HepG2 (cell line): ENCODE data around the gene ZNF318. TPM values are rescaled to one million over a fixed set of nuclear protein-coding genes. Genes with fewer than 3 reads are reported as not detected.
A peak's percentile ranks its signal among the peaks of the same experiment; 100 is the strongest.

Experiments
- ARHGAP35 ChIP-seq: sonication (generic); formaldehyde crosslinking; IDR thresholded peaks from 2 replicates; pipeline ENCODE4 v1.9.0; 2022; ENCODE audit warnings: mild to moderate bottlenecking, inconsistent platforms, moderate library complexity, missing genetic modification reagents, borderline replicate concordance
- EEA1 ChIP-seq: sonication (generic); formaldehyde crosslinking; IDR thresholded peaks from 2 replicates; pipeline ENCODE4 v1.5.1; 2020; ENCODE audit warnings: mild to moderate bottlenecking, missing genetic modification reagents, borderline replicate concordance
- GZF1 ChIP-seq: sonication (generic); formaldehyde crosslinking; IDR thresholded peaks from 2 replicates; pipeline ENCODE4 v1.5.1; 2020; ENCODE audit warnings: mild to moderate bottlenecking, missing genetic modification reagents
- SNAPC2 ChIP-seq: sonication (generic); formaldehyde crosslinking; IDR thresholded peaks from 2 replicates; pipeline ENCODE4 v1.8.1; 2022; ENCODE audit warnings: mild to moderate bottlenecking, missing genetic modification reagents
- TMF1 ChIP-seq: sonication (generic); formaldehyde crosslinking; IDR thresholded peaks from 2 replicates; pipeline ENCODE4 v1.8.1; 2022; ENCODE audit warnings: low read depth, missing genetic modification reagents
- polyA plus RNA-seq, 8 experiments: library from polyadenylated mRNA; depleted of rRNA in 3 of 8; stranded (reverse) in 7 of 8; unstranded in 1 of 8; fragments of >200 nt; fragmentation: Illumina TruSeq in 4 of 8; extraction: Trizol in 4 of 8; gene quantifications; 2 replicates each; pipeline versions ENCODE4 v1.2.1 to v1.2.3, GENCODE V29; 2011 to 2016; ENCODE audit warnings: low read depth in 4 of 8, missing spikeins in 1 of 8, mixed read lengths in 1 of 8; ENCODE audit not compliant: insufficient read depth in 1 of 8
- total RNA-seq, 5 experiments: library from RNA; depleted of rRNA; stranded (reverse); fragments of >200 nt; fragmentation: Illumina TruSeq; extraction: Trizol; gene quantifications; 2 replicates each; pipeline ENCODE4 v1.2.3, GENCODE V29; 2016; ENCODE audit warnings: low read depth in 1 of 5
- TF ChIP-seq, protein P1 (sequence below): sonication (generic); formaldehyde crosslinking; conservative IDR thresholded peaks from 2 replicates; pipeline ENCODE4 v1.4.0; 2020; ENCODE audit warnings: missing genetic modification reagents
- TF ChIP-seq, protein P2 (sequence below): sonication (generic); formaldehyde crosslinking; IDR thresholded peaks from 2 replicates; pipeline ENCODE4 v1.4.0; 2020; ENCODE audit warnings: mild to moderate bottlenecking, missing genetic modification reagents
- TF ChIP-seq, protein P3 (sequence below): sonication (generic); formaldehyde crosslinking; IDR thresholded peaks from 2 replicates; pipeline ENCODE4 v1.5.0; 2020; ENCODE audit warnings: mild to moderate bottlenecking, missing genetic modification reagents
- TF ChIP-seq, protein P4 (sequence below): IDR thresholded peaks from 2 replicates; pipeline ENCODE4 v1.6.1; 2016; ENCODE audit warnings: missing compliant biosample characterization, missing genetic modification reagents, borderline replicate concordance
- TF ChIP-seq, protein P5 (sequence below): sonication (generic); formaldehyde crosslinking; IDR thresholded peaks from 2 replicates; pipeline ENCODE4 v1.5.0; 2020; ENCODE audit warnings: mild to moderate bottlenecking, missing genetic modification reagents, borderline replicate concordance

Gene ZNF318
- total and polyA plus RNA-seq, 2 of the 13 experiments (the other 11 are each of a cell fraction or from before 2014, with no cell fraction given) = 13.0 to 14.5 TPM

DNA sequence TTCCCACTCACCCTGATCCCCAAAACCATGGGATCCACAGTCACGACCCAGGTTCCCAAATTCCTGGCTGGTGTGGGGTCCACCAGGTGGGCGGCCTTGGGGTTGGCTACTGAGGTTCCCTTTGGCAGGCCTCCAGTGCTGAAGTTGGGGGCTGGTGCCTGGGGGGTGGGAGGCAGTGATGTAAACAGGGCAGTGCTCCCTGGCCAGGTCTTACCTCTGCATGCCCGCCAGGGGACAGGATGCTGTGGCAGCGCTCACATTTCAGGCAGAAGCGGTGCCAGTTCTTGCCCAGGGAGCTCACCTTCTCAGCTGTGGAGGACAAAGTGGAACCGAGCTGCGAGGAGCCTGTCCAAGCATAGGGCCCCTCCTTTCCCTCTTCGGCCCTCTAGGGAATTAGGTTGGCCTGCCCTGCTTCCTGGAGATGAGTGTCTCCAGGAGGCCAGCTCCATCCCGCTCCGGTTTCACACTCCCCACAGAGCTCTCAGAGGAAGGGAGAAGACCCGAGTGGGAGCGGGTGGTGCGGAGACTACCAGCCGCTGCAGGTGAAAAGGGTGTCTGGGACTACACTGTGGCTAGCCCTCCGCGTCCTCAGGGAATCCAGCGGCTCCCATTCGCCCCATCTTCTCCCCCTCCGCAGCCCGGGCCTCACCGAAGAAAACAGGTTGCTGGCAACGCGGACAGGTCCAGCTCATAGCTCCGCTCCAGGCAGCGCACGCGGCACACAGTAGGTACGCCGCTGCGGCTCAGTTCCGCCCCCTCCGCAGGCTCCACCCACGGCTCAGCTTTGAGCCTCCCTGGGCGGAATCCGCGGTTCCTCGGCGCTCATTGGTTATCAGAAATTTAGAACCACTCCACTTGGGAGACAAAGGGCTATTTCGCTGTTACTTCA, 61.1 kb downstream of the ZNF318 start, which contains the start of gene CRIP3 (continued):
- TF ChIP-seq, protein P1, sequence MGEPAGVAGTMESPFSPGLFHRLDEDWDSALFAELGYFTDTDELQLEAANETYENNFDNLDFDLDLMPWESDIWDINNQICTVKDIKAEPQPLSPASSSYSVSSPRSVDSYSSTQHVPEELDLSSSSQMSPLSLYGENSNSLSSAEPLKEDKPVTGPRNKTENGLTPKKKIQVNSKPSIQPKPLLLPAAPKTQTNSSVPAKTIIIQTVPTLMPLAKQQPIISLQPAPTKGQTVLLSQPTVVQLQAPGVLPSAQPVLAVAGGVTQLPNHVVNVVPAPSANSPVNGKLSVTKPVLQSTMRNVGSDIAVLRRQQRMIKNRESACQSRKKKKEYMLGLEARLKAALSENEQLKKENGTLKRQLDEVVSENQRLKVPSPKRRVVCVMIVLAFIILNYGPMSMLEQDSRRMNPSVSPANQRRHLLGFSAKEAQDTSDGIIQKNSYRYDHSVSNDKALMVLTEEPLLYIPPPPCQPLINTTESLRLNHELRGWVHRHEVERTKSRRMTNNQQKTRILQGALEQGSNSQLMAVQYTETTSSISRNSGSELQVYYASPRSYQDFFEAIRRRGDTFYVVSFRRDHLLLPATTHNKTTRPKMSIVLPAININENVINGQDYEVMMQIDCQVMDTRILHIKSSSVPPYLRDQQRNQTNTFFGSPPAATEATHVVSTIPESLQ (CRISPR knock-in tag) = no peak
- no peak for TF ChIP-seq GZF1 (CRISPR knock-in tag)
- TF ChIP-seq EEA1 (CRISPR knock-in tag) = no peak
- TF ChIP-seq, protein P2, sequence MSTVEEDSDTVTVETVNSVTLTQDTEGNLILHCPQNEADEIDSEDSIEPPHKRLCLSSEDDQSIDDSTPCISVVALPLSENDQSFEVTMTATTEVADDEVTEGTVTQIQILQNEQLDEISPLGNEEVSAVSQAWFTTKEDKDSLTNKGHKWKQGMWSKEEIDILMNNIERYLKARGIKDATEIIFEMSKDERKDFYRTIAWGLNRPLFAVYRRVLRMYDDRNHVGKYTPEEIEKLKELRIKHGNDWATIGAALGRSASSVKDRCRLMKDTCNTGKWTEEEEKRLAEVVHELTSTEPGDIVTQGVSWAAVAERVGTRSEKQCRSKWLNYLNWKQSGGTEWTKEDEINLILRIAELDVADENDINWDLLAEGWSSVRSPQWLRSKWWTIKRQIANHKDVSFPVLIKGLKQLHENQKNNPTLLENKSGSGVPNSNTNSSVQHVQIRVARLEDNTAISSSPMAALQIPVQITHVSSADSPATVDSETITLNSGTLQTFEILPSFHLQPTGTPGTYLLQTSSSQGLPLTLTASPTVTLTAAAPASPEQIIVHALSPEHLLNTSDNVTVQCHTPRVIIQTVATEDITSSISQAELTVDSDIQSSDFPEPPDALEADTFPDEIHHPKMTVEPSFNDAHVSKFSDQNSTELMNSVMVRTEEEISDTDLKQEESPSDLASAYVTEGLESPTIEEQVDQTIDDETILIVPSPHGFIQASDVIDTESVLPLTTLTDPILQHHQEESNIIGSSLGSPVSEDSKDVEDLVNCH = no peak
- TF ChIP-seq TMF1 (CRISPR knock-in tag) = no peak
- TF ChIP-seq SNAPC2 (CRISPR knock-in tag) = no peak
- TF ChIP-seq, protein P3, sequence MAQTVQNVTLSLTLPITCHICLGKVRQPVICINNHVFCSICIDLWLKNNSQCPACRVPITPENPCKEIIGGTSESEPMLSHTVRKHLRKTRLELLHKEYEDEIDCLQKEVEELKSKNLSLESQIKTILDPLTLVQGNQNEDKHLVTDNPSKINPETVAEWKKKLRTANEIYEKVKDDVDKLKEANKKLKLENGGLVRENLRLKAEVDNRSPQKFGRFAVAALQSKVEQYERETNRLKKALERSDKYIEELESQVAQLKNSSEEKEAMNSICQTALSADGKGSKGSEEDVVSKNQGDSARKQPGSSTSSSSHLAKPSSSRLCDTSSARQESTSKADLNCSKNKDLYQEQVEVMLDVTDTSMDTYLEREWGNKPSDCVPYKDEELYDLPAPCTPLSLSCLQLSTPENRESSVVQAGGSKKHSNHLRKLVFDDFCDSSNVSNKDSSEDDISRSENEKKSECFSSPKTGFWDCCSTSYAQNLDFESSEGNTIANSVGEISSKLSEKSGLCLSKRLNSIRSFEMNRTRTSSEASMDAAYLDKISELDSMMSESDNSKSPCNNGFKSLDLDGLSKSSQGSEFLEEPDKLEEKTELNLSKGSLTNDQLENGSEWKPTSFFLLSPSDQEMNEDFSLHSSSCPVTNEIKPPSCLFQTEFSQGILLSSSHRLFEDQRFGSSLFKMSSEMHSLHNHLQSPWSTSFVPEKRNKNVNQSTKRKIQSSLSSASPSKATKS (CRISPR knock-in tag) = no peak
- TF ChIP-seq, protein P4, sequence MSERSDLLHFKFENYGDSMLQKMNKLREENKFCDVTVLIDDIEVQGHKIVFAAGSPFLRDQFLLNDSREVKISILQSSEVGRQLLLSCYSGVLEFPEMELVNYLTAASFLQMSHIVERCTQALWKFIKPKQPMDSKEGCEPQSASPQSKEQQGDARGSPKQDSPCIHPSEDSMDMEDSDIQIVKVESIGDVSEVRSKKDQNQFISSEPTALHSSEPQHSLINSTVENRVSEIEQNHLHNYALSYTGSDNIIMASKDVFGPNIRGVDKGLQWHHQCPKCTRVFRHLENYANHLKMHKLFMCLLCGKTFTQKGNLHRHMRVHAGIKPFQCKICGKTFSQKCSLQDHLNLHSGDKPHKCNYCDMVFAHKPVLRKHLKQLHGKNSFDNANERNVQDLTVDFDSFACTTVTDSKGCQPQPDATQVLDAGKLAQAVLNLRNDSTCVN (CRISPR knock-in tag) = no peak; the same call in 1 of the 2 replicates
- no peak; the same call in none of the 2 replicates for TF ChIP-seq ARHGAP35 (CRISPR knock-in tag)
- TF ChIP-seq, protein P5, sequence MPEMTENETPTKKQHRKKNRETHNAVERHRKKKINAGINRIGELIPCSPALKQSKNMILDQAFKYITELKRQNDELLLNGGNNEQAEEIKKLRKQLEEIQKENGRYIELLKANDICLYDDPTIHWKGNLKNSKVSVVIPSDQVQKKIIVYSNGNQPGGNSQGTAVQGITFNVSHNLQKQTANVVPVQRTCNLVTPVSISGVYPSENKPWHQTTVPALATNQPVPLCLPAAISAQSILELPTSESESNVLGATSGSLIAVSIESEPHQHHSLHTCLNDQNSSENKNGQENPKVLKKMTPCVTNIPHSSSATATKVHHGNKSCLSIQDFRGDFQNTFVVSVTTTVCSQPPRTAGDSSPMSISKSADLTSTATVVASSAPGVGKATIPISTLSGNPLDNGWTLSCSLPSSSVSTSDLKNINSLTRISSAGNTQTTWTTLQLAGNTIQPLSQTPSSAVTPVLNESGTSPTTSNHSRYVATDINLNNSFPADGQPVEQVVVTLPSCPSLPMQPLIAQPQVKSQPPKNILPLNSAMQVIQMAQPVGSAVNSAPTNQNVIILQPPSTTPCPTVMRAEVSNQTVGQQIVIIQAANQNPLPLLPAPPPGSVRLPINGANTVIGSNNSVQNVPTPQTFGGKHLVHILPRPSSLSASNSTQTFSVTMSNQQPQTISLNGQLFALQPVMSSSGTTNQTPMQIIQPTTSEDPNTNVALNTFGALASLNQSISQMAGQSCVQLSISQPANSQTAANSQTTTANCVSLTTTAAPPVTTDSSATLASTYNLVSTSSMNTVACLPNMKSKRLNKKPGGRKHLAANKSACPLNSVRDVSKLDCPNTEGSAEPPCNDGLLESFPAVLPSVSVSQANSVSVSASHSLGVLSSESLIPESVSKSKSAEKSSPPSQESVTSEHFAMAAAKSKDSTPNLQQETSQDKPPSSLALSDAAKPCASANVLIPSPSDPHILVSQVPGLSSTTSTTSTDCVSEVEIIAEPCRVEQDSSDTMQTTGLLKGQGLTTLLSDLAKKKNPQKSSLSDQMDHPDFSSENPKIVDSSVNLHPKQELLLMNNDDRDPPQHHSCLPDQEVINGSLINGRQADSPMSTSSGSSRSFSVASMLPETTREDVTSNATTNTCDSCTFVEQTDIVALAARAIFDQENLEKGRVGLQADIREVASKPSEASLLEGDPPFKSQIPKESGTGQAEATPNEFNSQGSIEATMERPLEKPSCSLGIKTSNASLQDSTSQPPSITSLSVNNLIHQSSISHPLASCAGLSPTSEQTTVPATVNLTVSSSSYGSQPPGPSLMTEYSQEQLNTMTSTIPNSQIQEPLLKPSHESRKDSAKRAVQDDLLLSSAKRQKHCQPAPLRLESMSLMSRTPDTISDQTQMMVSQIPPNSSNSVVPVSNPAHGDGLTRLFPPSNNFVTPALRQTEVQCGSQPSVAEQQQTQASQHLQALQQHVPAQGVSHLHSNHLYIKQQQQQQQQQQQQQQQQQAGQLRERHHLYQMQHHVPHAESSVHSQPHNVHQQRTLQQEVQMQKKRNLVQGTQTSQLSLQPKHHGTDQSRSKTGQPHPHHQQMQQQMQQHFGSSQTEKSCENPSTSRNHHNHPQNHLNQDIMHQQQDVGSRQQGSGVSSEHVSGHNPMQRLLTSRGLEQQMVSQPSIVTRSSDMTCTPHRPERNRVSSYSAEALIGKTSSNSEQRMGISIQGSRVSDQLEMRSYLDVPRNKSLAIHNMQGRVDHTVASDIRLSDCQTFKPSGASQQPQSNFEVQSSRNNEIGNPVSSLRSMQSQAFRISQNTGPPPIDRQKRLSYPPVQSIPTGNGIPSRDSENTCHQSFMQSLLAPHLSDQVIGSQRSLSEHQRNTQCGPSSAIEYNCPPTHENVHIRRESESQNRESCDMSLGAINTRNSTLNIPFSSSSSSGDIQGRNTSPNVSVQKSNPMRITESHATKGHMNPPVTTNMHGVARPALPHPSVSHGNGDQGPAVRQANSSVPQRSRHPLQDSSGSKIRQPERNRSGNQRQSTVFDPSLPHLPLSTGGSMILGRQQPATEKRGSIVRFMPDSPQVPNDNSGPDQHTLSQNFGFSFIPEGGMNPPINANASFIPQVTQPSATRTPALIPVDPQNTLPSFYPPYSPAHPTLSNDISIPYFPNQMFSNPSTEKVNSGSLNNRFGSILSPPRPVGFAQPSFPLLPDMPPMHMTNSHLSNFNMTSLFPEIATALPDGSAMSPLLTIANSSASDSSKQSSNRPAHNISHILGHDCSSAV (CRISPR knock-in tag) = peak; percentile 38; the same call in 1 of the 2 replicates
